ENCODE measurements around the gene TTLL4. TPM values are rescaled to one million over a fixed set of nuclear protein-coding genes. Genes with fewer than 3 reads are reported as not detected.

TTLL4 gene
- total and polyA plus RNA-seq, 2 of the 8 experiments (the other 6 are each of a cell fraction or from before 2014, with no cell fraction given), result 71.1 to 105 TPM

GRCh38 chr2:218719457-218719856 is 8.8 kb downstream of the TTLL4 start:
- H3K9me3 ChIP-seq (ENCODE audit: insufficient read depth in 2 of 2, low read depth in 1 of 2, low read length in 1 of 2), result no peaks in the 10 kb centered on the region
- peaks cover 0 to 9% (median 0%) of the 10 kb centered on the region in 4 experiments; a peak in 1 of 8 replicates for H3K36me3 ChIP-seq (ENCODE audit: control insufficient read depth in 2 of 4, insufficient read depth in 4 of 4, low read length in 3 of 4)
- no peak for FAIRE-seq
- no peak overlapping the region for H3K18ac ChIP-seq (ENCODE audit: extremely low read depth, low read length)
- no peak overlapping the region for H4K91ac ChIP-seq (replicated peaks; ENCODE audit: insufficient read length, low read length)
- DNase-seq (ENCODE audit: low read depth in 1 of 2, low spot score in 2 of 2), result no peak
- H2AFZ ChIP-seq (ENCODE audit: low read length), result no peak overlapping the region
- no peak overlapping the region for H3K4ac ChIP-seq (replicated peaks; ENCODE audit: insufficient read length, low read depth, low read length)
- H4K20me1 ChIP-seq (replicated peaks in 1 of 2; ENCODE audit: control insufficient read depth in 1 of 2, insufficient read depth in 2 of 2, low read length in 2 of 2), result peaks cover 3 to 6% of the 10 kb centered on the region in 2 experiments
- peaks cover 0 to 15% (median 3%) of the 10 kb centered on the region in 4 experiments; a peak in 3 of 7 replicates for H3K4me1 ChIP-seq (replicated peaks in 1 of 4; ENCODE audit: control insufficient read depth in 3 of 4, insufficient read depth in 4 of 4, low read length in 3 of 4)
- H3K23ac ChIP-seq (ENCODE audit: insufficient read length), result no peak overlapping the region
- CTCF ChIA-PET (ENCODE audit: partially characterized antibody), result interaction anchor here (0.8 kb wide), 1 partner anchor 9 kb away, joined by 3 read pairs; the partner anchor contains the start of gene TTLL4
- H3K27ac ChIP-seq (ENCODE audit: low read depth, low read length), result no peak overlapping the region
- H4K8ac ChIP-seq (ENCODE audit: extremely low read depth, insufficient read depth, low read length), result no peak overlapping the region
- no peak overlapping the region for H3K4me3 ChIP-seq (ENCODE audit: extremely low read depth in 1 of 4, insufficient read depth in 2 of 4, low read depth in 3 of 4, low read length in 4 of 4)
- H2BK20ac ChIP-seq (ENCODE audit: low read length), result no peak overlapping the region
- H3K9ac ChIP-seq (replicated peaks in 1 of 4; ENCODE audit: extremely low read depth in 1 of 4, low read depth in 3 of 4, low read length in 3 of 4), result no peak overlapping the region
- no peak overlapping the region for H2BK15ac ChIP-seq (ENCODE audit: low read length)
- peaks cover 11 to 83% of the 10 kb centered on the region in 2 experiments for H3K79me2 ChIP-seq (ENCODE audit: control insufficient read depth in 1 of 2, insufficient read depth in 2 of 2, low read length in 2 of 2)
- H3K79me1 ChIP-seq (ENCODE audit: low read depth, low read length), result peaks cover 2% of the 10 kb centered on the region; the same call in 1 of the 2 replicates
- H3K14ac ChIP-seq (ENCODE audit: insufficient read length), result no peak overlapping the region
- no peak overlapping the region for H2AK5ac ChIP-seq (ENCODE audit: low read depth, low read length)
- no peak overlapping the region for H2BK5ac ChIP-seq (ENCODE audit: low read depth, low read length)
- no peaks in the 10 kb centered on the region for H3K27me3 ChIP-seq (replicated peaks in 1 of 4; ENCODE audit: control insufficient read depth in 3 of 4, extremely low read depth in 1 of 4, insufficient read depth in 3 of 4, low read length in 3 of 4)
- no peaks in the 10 kb centered on the region for H3K23me2 ChIP-seq (ENCODE audit: low read depth, low read length)
- H3K4me2 ChIP-seq (ENCODE audit: insufficient read depth in 1 of 2, low read depth in 2 of 2, low read length in 2 of 2), result no peak overlapping the region
- no peak overlapping the region for H2BK12ac ChIP-seq (ENCODE audit: low read depth, low read length)
- no peak overlapping the region for H4K5ac ChIP-seq (ENCODE audit: insufficient read length, low read depth, low read length)
- no peak overlapping the region for H3K56ac ChIP-seq (replicated peaks; ENCODE audit: insufficient read length, low read depth, low read length)
- POLR2A ChIA-PET (ENCODE audit: partially characterized antibody), result interaction anchor here (0.8 to 1.0 kb wide), 2 partner anchors 9 to 59 kb away, joined by 3 to 4 read pairs; partner anchors contain the start of gene TTLL4
- H2BK120ac ChIP-seq (replicated peaks; ENCODE audit: low read depth, low read length), result no peak overlapping the region
- WGBS, 2 experiments (ENCODE audit: extremely low coverage in 1 of 2, insufficient coverage in 1 of 2, insufficient read length in 1 of 2, insufficient replicate concordance in 2 of 2, low coverage in 1 of 2, low lambda C conversion rate in 2 of 2, missing lambda C conversion rate in 1 of 2), result 94% methylated on average over 3 of the region's 3 CpGs; no CpG with 5 or more reads in 1 of the 2 experiments
- no peak for TF ChIP-seq BRCA1 (IDR thresholded peaks at IDR 0.05; ENCODE audit: low read depth, low read length)

All from H1 (cell line).